Liver (tissue), 3 donors: ENCODE results near the gene AMN1.

Source experiments
- GABPA ChIP-seq, 2 donors: IDR thresholded peaks in 1 of 2; conservative IDR thresholded peaks in 1 of 2; 2 replicates each; pipeline ENCODE4 v1.6.1; 2016; ENCODE audit warnings: antibody characterized with exemption in 2 of 2, mild to moderate bottlenecking in 1 of 2, moderate library complexity in 1 of 2
- HNF4G ChIP-seq: IDR thresholded peaks from 2 replicates; pipeline ENCODE4 v1.6.1; 2016; ENCODE audit warnings: antibody characterized with exemption
- RAD21 ChIP-seq, 2 donors: IDR thresholded peaks; 2 replicates each; pipeline ENCODE4 v1.6.1; 2016; ENCODE audit warnings: antibody characterized with exemption in 2 of 2, mild to moderate bottlenecking in 2 of 2
- RXRA ChIP-seq, 2 donors: IDR thresholded peaks; 2 replicates each; pipeline ENCODE4 v1.6.1; 2017 to 2018; ENCODE audit warnings: antibody characterized with exemption in 2 of 2, mild to moderate bottlenecking in 1 of 2
- TF ChIP-seq, protein P1 (sequence below): fragments of 150-350 bp; IDR thresholded peaks from 2 replicates; pipeline ENCODE4 v1.5.1; 2017; ENCODE audit warnings: improper control_type of control experiment, low read depth, low read length; ENCODE audit not compliant: missing input control
- TF ChIP-seq, protein P2 (sequence below): IDR thresholded peaks from 2 replicates; pipeline ENCODE4 v1.6.1; 2016; ENCODE audit warnings: antibody characterized with exemption
- TF ChIP-seq, protein P3 (sequence below): IDR thresholded peaks from 2 replicates; pipeline ENCODE4 v1.6.1; 2016; ENCODE audit warnings: antibody characterized with exemption
- TF ChIP-seq, protein P4 (sequence below): IDR thresholded peaks from 2 replicates; pipeline ENCODE4 v1.6.1; 2016; ENCODE audit warnings: antibody characterized with exemption, mild to moderate bottlenecking
- donor health status: healthy.
- donor health status: healthy.

DNA sequence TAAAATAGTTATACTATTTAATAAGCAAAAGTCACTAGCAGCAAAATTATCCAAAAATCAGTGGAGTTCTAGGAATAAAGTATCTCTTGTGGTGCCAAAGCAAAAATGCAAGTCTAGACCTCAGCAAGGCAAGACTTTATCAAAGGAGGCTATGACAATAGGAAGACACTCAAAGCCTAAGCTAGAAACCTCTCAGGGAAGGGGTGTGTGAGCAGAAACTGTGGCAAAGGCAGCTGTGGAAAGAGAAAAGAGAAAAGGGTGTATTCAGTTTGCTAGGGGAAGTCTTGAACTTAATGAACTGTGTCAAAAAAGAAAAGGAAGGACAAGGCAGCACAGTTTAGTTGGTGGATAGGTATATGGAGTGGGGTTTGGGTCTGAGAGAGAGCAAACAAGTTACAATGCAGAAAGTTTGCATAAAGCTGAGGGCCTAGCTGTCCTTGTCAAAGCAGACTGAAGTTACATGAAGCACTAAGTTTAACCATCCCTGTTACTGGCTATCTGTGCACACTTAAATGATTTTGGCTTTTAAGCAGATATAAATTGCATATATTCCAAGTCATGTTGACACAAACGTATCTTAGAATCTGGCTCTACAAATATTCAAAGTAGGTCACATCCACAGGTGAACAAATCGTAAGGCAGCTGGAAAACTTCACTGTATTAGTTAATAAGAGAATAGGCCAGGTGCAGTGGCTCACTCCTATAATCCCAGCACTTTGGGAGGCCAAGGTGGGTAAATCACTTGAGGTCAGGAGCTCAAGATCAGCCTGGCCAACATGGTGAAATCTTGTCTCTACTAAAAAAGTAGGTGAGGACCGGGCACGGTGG, 31.0 kb upstream of the AMN1 start:
- TF ChIP-seq, protein P1, sequence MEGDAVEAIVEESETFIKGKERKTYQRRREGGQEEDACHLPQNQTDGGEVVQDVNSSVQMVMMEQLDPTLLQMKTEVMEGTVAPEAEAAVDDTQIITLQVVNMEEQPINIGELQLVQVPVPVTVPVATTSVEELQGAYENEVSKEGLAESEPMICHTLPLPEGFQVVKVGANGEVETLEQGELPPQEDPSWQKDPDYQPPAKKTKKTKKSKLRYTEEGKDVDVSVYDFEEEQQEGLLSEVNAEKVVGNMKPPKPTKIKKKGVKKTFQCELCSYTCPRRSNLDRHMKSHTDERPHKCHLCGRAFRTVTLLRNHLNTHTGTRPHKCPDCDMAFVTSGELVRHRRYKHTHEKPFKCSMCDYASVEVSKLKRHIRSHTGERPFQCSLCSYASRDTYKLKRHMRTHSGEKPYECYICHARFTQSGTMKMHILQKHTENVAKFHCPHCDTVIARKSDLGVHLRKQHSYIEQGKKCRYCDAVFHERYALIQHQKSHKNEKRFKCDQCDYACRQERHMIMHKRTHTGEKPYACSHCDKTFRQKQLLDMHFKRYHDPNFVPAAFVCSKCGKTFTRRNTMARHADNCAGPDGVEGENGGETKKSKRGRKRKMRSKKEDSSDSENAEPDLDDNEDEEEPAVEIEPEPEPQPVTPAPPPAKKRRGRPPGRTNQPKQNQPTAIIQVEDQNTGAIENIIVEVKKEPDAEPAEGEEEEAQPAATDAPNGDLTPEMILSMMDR, result no peak
- TF ChIP-seq RAD21 (IDR thresholded peaks at IDR 0.05), result no peak
- TF ChIP-seq, protein P2, sequence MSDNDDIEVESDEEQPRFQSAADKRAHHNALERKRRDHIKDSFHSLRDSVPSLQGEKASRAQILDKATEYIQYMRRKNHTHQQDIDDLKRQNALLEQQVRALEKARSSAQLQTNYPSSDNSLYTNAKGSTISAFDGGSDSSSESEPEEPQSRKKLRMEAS, result no peak
- no peak for TF ChIP-seq GABPA (IDR thresholded peaks at IDR 0.05 in 1 of 2, conservative IDR thresholded peaks at IDR 0.05 in 1 of 2)
- no peak for TF ChIP-seq RXRA (IDR thresholded peaks at IDR 0.05)
- no peak for TF ChIP-seq HNF4G
- TF ChIP-seq, protein P3, sequence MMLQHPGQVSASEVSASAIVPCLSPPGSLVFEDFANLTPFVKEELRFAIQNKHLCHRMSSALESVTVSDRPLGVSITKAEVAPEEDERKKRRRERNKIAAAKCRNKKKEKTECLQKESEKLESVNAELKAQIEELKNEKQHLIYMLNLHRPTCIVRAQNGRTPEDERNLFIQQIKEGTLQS, result no peak
- TF ChIP-seq, protein P4, sequence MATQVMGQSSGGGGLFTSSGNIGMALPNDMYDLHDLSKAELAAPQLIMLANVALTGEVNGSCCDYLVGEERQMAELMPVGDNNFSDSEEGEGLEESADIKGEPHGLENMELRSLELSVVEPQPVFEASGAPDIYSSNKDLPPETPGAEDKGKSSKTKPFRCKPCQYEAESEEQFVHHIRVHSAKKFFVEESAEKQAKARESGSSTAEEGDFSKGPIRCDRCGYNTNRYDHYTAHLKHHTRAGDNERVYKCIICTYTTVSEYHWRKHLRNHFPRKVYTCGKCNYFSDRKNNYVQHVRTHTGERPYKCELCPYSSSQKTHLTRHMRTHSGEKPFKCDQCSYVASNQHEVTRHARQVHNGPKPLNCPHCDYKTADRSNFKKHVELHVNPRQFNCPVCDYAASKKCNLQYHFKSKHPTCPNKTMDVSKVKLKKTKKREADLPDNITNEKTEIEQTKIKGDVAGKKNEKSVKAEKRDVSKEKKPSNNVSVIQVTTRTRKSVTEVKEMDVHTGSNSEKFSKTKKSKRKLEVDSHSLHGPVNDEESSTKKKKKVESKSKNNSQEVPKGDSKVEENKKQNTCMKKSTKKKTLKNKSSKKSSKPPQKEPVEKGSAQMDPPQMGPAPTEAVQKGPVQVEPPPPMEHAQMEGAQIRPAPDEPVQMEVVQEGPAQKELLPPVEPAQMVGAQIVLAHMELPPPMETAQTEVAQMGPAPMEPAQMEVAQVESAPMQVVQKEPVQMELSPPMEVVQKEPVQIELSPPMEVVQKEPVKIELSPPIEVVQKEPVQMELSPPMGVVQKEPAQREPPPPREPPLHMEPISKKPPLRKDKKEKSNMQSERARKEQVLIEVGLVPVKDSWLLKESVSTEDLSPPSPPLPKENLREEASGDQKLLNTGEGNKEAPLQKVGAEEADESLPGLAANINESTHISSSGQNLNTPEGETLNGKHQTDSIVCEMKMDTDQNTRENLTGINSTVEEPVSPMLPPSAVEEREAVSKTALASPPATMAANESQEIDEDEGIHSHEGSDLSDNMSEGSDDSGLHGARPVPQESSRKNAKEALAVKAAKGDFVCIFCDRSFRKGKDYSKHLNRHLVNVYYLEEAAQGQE, result no peak
